Prostate gland (tissue), 2 donors: ENCODE results near the gene JSRP1.

ENCODE experiments used
- POLR2A ChIP-seq: fragments of 450-650 bp; IDR thresholded peaks from one replicate; pipeline ENCODE4 v1.6.1; 2016; ENCODE audit warnings: antibody characterized with exemption, mild to moderate bottlenecking
- TF ChIP-seq, protein P1 (sequence below), 4 experiments: fragments of 200-600 bp in 2 of 4; fragments of 450-650 bp in 2 of 4; sonication (generic) in 2 of 4; IDR thresholded peaks; 1 replicate in 3 of 4; 2 replicates in 1 of 4; pipeline ENCODE4 v1.5.1; 2016 to 2019; ENCODE audit warnings: antibody characterized with exemption in 4 of 4, mild to moderate bottlenecking in 2 of 4, moderate library complexity in 2 of 4

- TF ChIP-seq, protein P1, sequence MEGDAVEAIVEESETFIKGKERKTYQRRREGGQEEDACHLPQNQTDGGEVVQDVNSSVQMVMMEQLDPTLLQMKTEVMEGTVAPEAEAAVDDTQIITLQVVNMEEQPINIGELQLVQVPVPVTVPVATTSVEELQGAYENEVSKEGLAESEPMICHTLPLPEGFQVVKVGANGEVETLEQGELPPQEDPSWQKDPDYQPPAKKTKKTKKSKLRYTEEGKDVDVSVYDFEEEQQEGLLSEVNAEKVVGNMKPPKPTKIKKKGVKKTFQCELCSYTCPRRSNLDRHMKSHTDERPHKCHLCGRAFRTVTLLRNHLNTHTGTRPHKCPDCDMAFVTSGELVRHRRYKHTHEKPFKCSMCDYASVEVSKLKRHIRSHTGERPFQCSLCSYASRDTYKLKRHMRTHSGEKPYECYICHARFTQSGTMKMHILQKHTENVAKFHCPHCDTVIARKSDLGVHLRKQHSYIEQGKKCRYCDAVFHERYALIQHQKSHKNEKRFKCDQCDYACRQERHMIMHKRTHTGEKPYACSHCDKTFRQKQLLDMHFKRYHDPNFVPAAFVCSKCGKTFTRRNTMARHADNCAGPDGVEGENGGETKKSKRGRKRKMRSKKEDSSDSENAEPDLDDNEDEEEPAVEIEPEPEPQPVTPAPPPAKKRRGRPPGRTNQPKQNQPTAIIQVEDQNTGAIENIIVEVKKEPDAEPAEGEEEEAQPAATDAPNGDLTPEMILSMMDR (IDR thresholded peaks at IDR 0.05) = no peak
- no peak for TF ChIP-seq POLR2A
These were observed 4.2 kb upstream of the JSRP1 start for GRCh38 chr19:2260341-2260805.
